ENCODE measurements around the gene PAK1.

Gene PAK1

DNA sequence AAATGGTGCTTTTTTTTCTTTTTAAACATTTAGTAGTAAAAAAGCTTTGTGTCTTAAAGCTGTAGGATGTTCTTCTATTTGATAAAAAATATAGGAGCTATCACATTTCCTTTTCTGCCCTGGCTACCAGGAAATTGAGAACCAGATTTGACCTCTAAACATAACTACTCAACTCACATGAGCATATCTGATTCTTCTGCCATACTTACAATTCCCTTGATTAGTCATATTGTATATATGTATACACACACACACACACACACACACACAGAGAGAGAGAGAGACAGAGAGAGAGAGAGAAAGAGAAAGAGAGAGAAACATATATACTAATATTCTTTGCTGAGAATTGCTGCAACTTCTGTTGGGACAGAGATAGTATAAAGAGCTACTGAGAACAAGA is 149.4 kb downstream of the PAK1 start:
- no peak for DNase-seq (ENCODE audit: low read depth)
- no peak overlapping the region for H3K4me3 ChIP-seq (replicated peaks; ENCODE audit: low read depth, low read length)
- TF ChIP-seq, protein P1, sequence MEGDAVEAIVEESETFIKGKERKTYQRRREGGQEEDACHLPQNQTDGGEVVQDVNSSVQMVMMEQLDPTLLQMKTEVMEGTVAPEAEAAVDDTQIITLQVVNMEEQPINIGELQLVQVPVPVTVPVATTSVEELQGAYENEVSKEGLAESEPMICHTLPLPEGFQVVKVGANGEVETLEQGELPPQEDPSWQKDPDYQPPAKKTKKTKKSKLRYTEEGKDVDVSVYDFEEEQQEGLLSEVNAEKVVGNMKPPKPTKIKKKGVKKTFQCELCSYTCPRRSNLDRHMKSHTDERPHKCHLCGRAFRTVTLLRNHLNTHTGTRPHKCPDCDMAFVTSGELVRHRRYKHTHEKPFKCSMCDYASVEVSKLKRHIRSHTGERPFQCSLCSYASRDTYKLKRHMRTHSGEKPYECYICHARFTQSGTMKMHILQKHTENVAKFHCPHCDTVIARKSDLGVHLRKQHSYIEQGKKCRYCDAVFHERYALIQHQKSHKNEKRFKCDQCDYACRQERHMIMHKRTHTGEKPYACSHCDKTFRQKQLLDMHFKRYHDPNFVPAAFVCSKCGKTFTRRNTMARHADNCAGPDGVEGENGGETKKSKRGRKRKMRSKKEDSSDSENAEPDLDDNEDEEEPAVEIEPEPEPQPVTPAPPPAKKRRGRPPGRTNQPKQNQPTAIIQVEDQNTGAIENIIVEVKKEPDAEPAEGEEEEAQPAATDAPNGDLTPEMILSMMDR (IDR thresholded peaks at IDR 0.05; ENCODE audit: low read length, missing control alignments), result no peak

DNA sequence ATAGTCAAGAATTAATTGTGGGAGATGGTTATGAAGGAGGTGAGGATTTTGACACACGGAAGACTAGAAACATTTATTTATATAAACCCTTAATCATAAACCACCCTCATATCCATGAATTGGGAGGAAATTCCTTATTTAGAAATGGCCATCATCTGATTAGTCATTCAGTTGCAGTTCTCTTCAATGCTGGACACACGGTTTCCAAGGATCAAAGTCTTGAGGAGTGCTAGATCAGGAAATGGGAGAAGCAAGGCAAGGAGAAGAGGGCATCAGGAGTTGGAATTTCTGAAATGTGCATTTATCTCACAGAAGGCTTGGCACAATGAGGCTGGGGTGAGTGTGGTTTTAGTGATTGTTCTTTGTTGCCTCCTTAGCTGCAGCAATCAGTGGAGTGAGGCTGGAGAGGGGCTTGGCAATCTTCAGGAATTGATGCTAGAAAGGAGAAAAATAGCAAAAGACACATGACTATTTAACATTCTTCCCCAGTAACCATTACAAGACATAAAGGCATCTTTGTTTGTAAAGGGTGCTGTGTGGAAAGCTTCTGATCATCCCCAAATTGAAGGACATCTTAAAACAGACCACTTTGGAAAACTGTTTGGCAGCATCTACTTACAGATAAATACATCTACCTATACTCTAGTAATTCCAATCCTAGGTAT is 150.8 kb downstream of the PAK1 start:
- no peak for DNase-seq (ENCODE audit: low read depth)
- TF ChIP-seq, protein P1 (IDR thresholded peaks at IDR 0.05; ENCODE audit: low read length, missing control alignments), result no peak
- no peak overlapping the region for H3K4me3 ChIP-seq (replicated peaks; ENCODE audit: low read depth, low read length)

DNA sequence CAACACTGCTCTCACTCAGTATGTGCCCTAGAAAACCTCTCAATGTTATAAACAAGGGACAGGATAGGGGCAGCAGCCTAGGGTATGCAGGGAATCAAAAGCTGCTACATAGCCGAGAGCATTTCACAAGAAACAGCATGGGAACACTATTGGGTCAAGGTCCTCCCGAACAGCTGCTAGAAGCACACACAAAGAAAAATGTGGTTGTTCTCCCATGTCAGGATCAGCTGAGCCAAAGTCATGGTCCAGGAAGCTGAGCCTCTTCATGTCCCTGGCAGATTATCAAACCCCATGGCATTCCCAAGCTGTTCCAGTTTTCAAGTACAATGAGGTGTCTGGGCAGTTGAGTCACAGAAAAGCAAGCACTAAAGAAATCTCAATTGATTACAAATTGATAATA is 151.4 kb downstream of the PAK1 start:
- peak; percentile 64 for DNase-seq (ENCODE audit: low read depth)
- no peak overlapping the region for H3K4me3 ChIP-seq (replicated peaks; ENCODE audit: low read depth, low read length)
- TF ChIP-seq, protein P1 (IDR thresholded peaks at IDR 0.05; ENCODE audit: low read length, missing control alignments), result no peak

DNA sequence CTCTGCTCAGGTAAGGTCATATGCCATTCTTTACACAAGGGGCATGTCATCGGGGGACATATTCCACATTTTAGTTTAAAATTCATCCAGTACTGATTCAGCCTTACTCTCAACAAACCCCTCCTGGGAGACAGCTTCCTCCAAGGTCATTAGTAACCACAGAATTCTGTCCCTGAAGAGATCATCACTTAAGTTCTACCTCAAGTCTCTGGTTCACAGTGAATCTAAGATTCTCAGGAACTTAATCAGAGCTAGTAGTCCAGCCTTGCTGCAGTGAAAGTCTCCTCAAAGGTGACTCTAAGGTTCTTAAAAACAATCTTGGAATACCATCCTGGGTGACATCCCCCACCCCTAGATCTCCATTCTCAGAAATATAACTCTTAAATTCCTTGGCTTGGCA is 153.5 kb downstream of the PAK1 start:
- TF ChIP-seq, protein P1 (IDR thresholded peaks at IDR 0.05; ENCODE audit: low read length, missing control alignments), result no peak
- no peak for DNase-seq (ENCODE audit: low read depth)
- no peak overlapping the region for H3K4me3 ChIP-seq (replicated peaks; ENCODE audit: low read depth, low read length)

DNA sequence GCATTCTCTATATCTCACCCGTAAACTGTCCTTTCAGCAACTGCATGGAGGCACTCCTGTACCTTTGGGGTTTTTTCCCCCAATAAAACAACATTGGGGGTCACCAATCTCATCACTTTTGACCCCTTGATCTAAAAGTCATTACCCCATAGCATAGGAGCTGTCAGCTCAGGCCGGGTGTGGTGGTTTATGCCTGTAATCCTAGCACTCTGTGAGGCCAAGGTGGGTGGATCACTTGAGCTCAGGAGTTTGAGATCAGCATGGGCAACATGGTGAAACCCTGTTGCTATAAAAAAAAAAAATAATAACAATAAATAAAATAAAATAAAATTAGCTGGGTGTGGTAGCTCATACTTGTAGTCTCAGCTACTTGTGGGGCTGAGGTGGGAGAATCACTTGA is 155.3 kb downstream of the PAK1 start:
- H3K4me3 ChIP-seq (replicated peaks; ENCODE audit: low read depth, low read length), result no peak overlapping the region
- DNase-seq (ENCODE audit: low read depth), result no peak

DNA sequence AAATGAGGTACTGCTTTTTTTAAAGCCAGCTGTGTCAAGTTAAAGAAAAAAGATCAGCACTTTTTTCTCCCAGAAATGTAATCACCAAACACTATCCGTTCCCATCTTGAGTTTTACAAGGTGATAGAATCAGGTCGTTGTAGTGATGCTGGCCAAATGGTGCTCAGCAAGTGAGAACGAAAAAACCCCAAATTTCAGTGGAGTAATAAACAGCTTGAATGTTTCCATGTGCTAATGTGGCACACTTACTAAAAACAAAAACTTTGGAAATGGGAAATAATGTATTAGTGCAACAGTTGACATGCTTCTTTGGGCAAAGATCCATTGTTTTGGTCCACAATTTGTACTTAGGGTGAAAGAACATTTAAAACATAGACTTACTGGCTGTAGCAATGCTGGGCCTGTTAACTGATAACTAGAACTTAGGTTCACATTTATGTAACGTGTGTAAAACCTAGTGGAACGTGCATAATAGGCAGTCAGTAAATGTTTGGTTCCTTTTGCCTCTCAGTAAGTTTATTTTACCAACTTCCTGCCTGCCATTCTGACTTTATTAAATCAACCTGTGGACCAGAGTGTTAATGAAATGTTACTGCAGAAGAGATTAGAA is 157.1 kb downstream of the PAK1 start:
- DNase-seq (ENCODE audit: low read depth), result no peak
- no peak overlapping the region for H3K4me3 ChIP-seq (replicated peaks; ENCODE audit: low read depth, low read length)
- TF ChIP-seq, protein P1 (IDR thresholded peaks at IDR 0.05; ENCODE audit: low read length, missing control alignments), result no peak

More for the DNA sequence above, 155.3 kb downstream of the PAK1 start:
- TF ChIP-seq, protein P1 (IDR thresholded peaks at IDR 0.05; ENCODE audit: low read length, missing control alignments), result no peak

DNA sequence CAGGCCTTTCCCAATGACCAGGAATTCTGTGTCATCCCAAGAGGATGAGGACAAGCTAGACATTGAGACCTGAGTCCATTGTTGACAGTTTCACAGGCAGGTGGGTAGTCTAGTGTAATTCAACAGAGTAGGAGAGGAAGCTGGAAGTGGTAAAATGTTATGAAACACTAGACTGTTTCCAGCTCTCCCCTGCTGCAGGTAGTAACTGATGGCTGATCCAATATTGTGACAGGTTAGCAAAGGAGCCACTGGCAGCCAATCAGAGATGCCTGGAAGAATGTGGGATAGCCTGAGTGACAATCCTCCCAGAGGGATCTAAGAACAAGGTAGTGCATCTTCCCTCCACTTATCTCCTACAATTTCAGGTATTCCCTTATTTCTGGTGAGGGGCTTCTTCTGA is 161.8 kb downstream of the PAK1 start:
- TF ChIP-seq, protein P1 (IDR thresholded peaks at IDR 0.05; ENCODE audit: low read length, missing control alignments), result no peak
- no peak for DNase-seq (ENCODE audit: low read depth)
- no peak overlapping the region for H3K4me3 ChIP-seq (replicated peaks; ENCODE audit: low read depth, low read length)
